ENCODE measurements around the gene KDM3B.
"Not testable (repeated sequence)": the region's sequence is repeated elsewhere in the genome, so short reads cannot be mapped to it uniquely, and the experiment has no call there.

Gene KDM3B

GRCh38 chr5:138382347-138382746, 29.9 kb downstream of the KDM3B start:
- H3K4me3 ChIP-seq (ENCODE audit: low read depth, low read length), result no peak overlapping the region
- no peaks in the 10 kb centered on the region for H3K9me3 ChIP-seq
- no peak for DNase-seq
- no peaks in the 10 kb centered on the region for H3K4me1 ChIP-seq
- H3K36me3 ChIP-seq, result peaks cover 58% of the 10 kb centered on the region
- H3K27me3 ChIP-seq, result no peaks in the 10 kb centered on the region
- no peak for TF ChIP-seq CTCF (IDR thresholded peaks at IDR 0.05; ENCODE audit: low read depth, low read length)

GRCh38 chr5:138385660-138386059, 33.2 kb downstream of the KDM3B start:
- TF ChIP-seq CTCF (IDR thresholded peaks at IDR 0.05; ENCODE audit: low read depth, low read length), result no peak
- H3K4me1 ChIP-seq, result no peaks in the 10 kb centered on the region
- DNase-seq, result no peak
- no peak overlapping the region for H3K4me3 ChIP-seq (ENCODE audit: low read depth, low read length)
- H3K9me3 ChIP-seq, result no peaks in the 10 kb centered on the region
- H3K36me3 ChIP-seq, result peaks cover 46% of the 10 kb centered on the region
- H3K27me3 ChIP-seq, result no peaks in the 10 kb centered on the region

- no peak for DNase-seq
Observed at GRCh38 chr5:138386290-138386689, 33.8 kb downstream of the KDM3B start.

GRCh38 chr5:138389332-138389731, 36.8 kb downstream of the KDM3B start:
- Histone ChIP-seq H3K36me3 (peaks cover 49% of the 10 kb centered on the region), H3K27me3 (no peaks in the 10 kb centered on the region), H3K9me3 (no peaks in the 10 kb centered on the region), H3K4me1 (no peaks in the 10 kb centered on the region), H3K4me3 (ENCODE audit: low read depth, low read length) (no peak overlapping the region)
- no peak for TF ChIP-seq CTCF (IDR thresholded peaks at IDR 0.05; ENCODE audit: low read depth, low read length)
- no peak for DNase-seq

More at GRCh38 chr5:138386290-138386689, 33.8 kb downstream of the KDM3B start:
- Histone ChIP-seq H3K4me1 (no peaks in the 10 kb centered on the region), H3K4me3 (ENCODE audit: low read depth, low read length) (no peak overlapping the region), H3K9me3 (no peaks in the 10 kb centered on the region), H3K27me3 (no peaks in the 10 kb centered on the region), H3K36me3 (peaks cover 43% of the 10 kb centered on the region)
- no peak for TF ChIP-seq CTCF (IDR thresholded peaks at IDR 0.05; ENCODE audit: low read depth, low read length)

- H3K4me1 ChIP-seq; H3K27me3 ChIP-seq; DNase-seq; H3K4me3 ChIP-seq (ENCODE audit: low read depth, low read length); H3K9me3 ChIP-seq: not testable (repeated sequence)
- peaks cover 49% of the 10 kb centered on the region for H3K36me3 ChIP-seq
Observed at GRCh38 chr5:138389911-138390310, 37.4 kb downstream of the KDM3B start.

- H3K4me3 ChIP-seq (ENCODE audit: low read depth, low read length), result no peak overlapping the region
- peaks cover 44% of the 10 kb centered on the region for H3K36me3 ChIP-seq
- no peak for DNase-seq
- no peaks in the 10 kb centered on the region for H3K27me3 ChIP-seq
- H3K4me1 ChIP-seq, result no peaks in the 10 kb centered on the region
- TF ChIP-seq CTCF (IDR thresholded peaks at IDR 0.05; ENCODE audit: low read depth, low read length), result no peak
- H3K9me3 ChIP-seq, result no peaks in the 10 kb centered on the region
Observed at GRCh38 chr5:138391859-138392386, 39.4 kb downstream of the KDM3B start.

GRCh38 chr5:138402640-138403039, 50.2 kb downstream of the KDM3B start:
- H3K4me1 ChIP-seq, result peaks cover 4% of the 10 kb centered on the region
- no peaks in the 10 kb centered on the region for H3K27me3 ChIP-seq
- H3K9me3 ChIP-seq, result no peaks in the 10 kb centered on the region
- H3K36me3 ChIP-seq, result peaks cover 34% of the 10 kb centered on the region
- no peak for TF ChIP-seq CTCF (IDR thresholded peaks at IDR 0.05; ENCODE audit: low read depth, low read length)
- no peak overlapping the region for H3K4me3 ChIP-seq (ENCODE audit: low read depth, low read length)
- DNase-seq, result no peak

Data from BE2C (cell line).